GM23248 (cell line): ENCODE measurements around the gene CST6.

Experiments
- EZH2 ChIP-seq: fragments of 200-600 bp; sonication (generic); IDR thresholded peaks from 2 replicates; pipeline ENCODE4 v1.6.1; 2018; ENCODE audit warnings: antibody characterized with exemption, mild to moderate bottlenecking; ENCODE audit not compliant: insufficient read depth, poor library complexity, severe bottlenecking
- EZH2phosphoT487 ChIP-seq: fragments of 200-600 bp; sonication (generic); IDR thresholded peaks from 2 replicates; pipeline ENCODE4 v1.6.1; 2018; ENCODE audit warnings: antibody characterized with exemption, moderate library complexity, mild to moderate bottlenecking, low read depth; ENCODE audit not compliant: insufficient read depth

DNA sequence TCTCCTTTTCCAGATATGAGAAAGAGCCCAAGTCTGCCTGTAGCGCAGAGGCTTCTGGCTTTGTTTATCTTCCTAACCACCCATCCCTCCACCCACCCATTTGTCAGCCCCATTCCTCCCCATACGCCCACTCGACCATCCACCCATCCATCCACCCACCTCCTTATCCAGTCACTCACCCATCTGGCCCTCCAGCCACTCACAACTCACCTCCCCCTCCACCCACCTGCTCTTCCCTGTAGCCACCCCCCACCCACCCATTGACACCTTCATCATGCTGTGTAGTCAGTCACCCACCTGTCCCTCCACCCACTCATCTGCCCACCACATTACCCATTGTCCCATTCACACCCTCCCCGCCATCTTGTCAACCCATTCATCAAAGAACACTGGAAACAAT is 5.5 kb downstream of the CST6 start:
- TF ChIP-seq EZH2phosphoT487 (no peak), EZH2 (no peak)
